Breast epithelium (tissue), 4 donors: ENCODE measurements around the gene TRERF1. TPM values are rescaled to one million over a fixed set of nuclear protein-coding genes. Genes with fewer than 3 reads are reported as not detected.

ENCODE experiments used
- DNase-seq, 2 donors: peaks; one replicate each; pipeline ENCODE4 v3.0.0-alpha.2; 2019; ENCODE audit warnings: low spot score in 2 of 2
- H3K27ac ChIP-seq, 2 donors: fragments of 200-600 bp; sonication (generic) in 1 of 2; one replicate each; pipeline ENCODE4 v1.5.1; 2016 to 2019; ENCODE audit warnings: mild to moderate bottlenecking in 1 of 2
- H3K27me3 ChIP-seq, 2 donors: fragments of 200-600 bp; sonication (generic) in 1 of 2; one replicate each; pipeline versions ENCODE4 v1.5.1 to v1.6.0; 2017 to 2019; ENCODE audit warnings: control low read depth in 1 of 2, mild to moderate bottlenecking in 1 of 2
- H3K36me3 ChIP-seq: fragments of 200-600 bp; one replicate; pipeline ENCODE4 v1.5.1; 2019
- H3K4me1 ChIP-seq, 2 donors: fragments of 200-600 bp; sonication (generic); one replicate each; pipeline ENCODE4 v1.5.1; 2016 to 2019; ENCODE audit warnings: control low read depth in 1 of 2
- H3K4me3 ChIP-seq, 3 donors: fragments of 200-600 bp; sonication (generic); 1 replicate in 2 of 3; 2 replicates in 1 of 3; pipeline ENCODE4 v1.5.1; 2016 to 2019; ENCODE audit warnings: mild to moderate bottlenecking in 3 of 3, moderate library complexity in 2 of 3
- H3K9me3 ChIP-seq, 2 donors: fragments of 200-600 bp; sonication (generic) in 1 of 2; one replicate each; pipeline ENCODE4 v1.5.1; 2016 to 2019; ENCODE audit warnings: control low read depth in 1 of 2
- CTCF ChIP-seq, 3 donors: fragments of 450-650 bp; IDR thresholded peaks; one replicate each; pipeline ENCODE4 v1.5.1; 2016 to 2017; ENCODE audit warnings: antibody characterized with exemption in 3 of 3, mild to moderate bottlenecking in 3 of 3, moderate library complexity in 3 of 3
- POLR2A ChIP-seq: fragments of 450-650 bp; IDR thresholded peaks from one replicate; pipeline ENCODE4 v1.6.1; 2016; ENCODE audit warnings: antibody characterized with exemption, mild to moderate bottlenecking, moderate library complexity
- POLR2AphosphoS5 ChIP-seq, 3 donors: sonication (generic); formaldehyde crosslinking; IDR thresholded peaks; one replicate each; pipeline ENCODE4 v1.6.1; 2017; ENCODE audit warnings: antibody characterized with exemption in 3 of 3
- intact Hi-C: fragments of 100-400 bp; cut with DNase I; formaldehyde crosslinking; loops from one replicate; pipeline ENCODE4 v1.15.1; 2023; ENCODE audit warnings: low total_unique reads
- total RNA-seq, 3 donors: library from RNA; depleted of rRNA; stranded (reverse); fragments of >200 nt; gene quantifications; one replicate each; pipeline ENCODE4 v1.1.0, GENCODE V29; 2016

The TRERF1 gene
- total RNA-seq, 3 donors from 2014 or later = 3.9 to 5.4 (median 4.1) TPM

GRCh38 chr6:42232035-42232434, 219.7 kb downstream of the TRERF1 start:
- H3K9me3 ChIP-seq = no peaks in the 10 kb centered on the region
- no peak overlapping the region for H3K27ac ChIP-seq
- DNase-seq = no peak
- H3K4me1 ChIP-seq = no peaks in the 10 kb centered on the region
- H3K27me3 ChIP-seq = no peaks in the 10 kb centered on the region
- no peaks in the 10 kb centered on the region for H3K36me3 ChIP-seq
- H3K4me3 ChIP-seq = no peak overlapping the region
- intact Hi-C loops = no loop called here
- TF ChIP-seq CTCF (IDR thresholded peaks at IDR 0.05) (no peak), POLR2A (no peak), POLR2AphosphoS5 (IDR thresholded peaks at IDR 0.05) (no peak)

- no peak for TF ChIP-seq POLR2AphosphoS5 (IDR thresholded peaks at IDR 0.05)
- TF ChIP-seq POLR2A = no peak
- TF ChIP-seq CTCF (IDR thresholded peaks at IDR 0.05) = no peak
- H3K36me3 ChIP-seq = no peaks in the 10 kb centered on the region
- no peaks in the 10 kb centered on the region for H3K4me1 ChIP-seq
- no peak for DNase-seq
- H3K4me3 ChIP-seq = no peak overlapping the region
- no peaks in the 10 kb centered on the region for H3K9me3 ChIP-seq
- H3K27ac ChIP-seq = no peak overlapping the region
- intact Hi-C loops = no loop called here
- H3K27me3 ChIP-seq = no peaks in the 10 kb centered on the region
Observed at GRCh38 chr6:42230345-42231321, 221.1 kb downstream of the TRERF1 start.

- Histone ChIP-seq H3K36me3 (no peaks in the 10 kb centered on the region), H3K27ac (no peak overlapping the region), H3K9me3 (no peaks in the 10 kb centered on the region), H3K27me3 (no peaks in the 10 kb centered on the region), H3K4me1 (no peaks in the 10 kb centered on the region), H3K4me3 (no peak overlapping the region)
- DNase-seq = no peak
- intact Hi-C loops = no loop called here
- TF ChIP-seq POLR2AphosphoS5 (IDR thresholded peaks at IDR 0.05) (no peak), POLR2A (no peak), CTCF (IDR thresholded peaks at IDR 0.05) (no peak)
Observed at GRCh38 chr6:42229506-42230119, 222.1 kb downstream of the TRERF1 start.

GRCh38 chr6:42228305-42228704, 223.4 kb downstream of the TRERF1 start:
- Histone ChIP-seq H3K9me3 (no peaks in the 10 kb centered on the region), H3K27me3 (no peaks in the 10 kb centered on the region), H3K36me3 (no peaks in the 10 kb centered on the region), H3K4me3 (no peak overlapping the region), H3K27ac (peak overlapping the region; percentile 54 to 90), H3K4me1 (no peaks in the 10 kb centered on the region)
- TF ChIP-seq POLR2A (no peak), CTCF (IDR thresholded peaks at IDR 0.05) (no peak), POLR2AphosphoS5 (IDR thresholded peaks at IDR 0.05) (no peak)
- intact Hi-C loops = no loop called here
- no peak for DNase-seq
